ENCODE measurements around the gene CRYBB1.

DNA sequence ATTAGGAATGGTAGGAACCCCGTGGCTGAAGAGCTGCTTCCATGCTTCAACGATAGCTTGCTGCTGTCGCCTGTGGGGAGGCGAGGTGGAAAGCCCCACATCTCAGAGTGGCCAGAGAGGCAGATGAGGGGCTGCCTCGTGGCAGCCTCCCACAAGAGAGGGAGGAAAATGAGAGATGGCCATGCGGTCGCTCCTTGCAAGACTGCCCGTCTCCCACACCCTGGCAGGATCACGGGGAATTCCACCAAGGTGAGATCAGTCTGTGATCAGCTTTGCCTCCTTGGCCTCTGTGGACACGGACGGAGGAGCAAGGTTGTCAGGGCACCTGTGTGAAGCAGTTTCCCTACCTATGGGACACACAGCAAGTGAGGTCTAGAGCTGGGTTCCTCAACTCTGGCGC is 7.0 kb upstream of the CRYBB1 start:
- TF ChIP-seq, protein P1, sequence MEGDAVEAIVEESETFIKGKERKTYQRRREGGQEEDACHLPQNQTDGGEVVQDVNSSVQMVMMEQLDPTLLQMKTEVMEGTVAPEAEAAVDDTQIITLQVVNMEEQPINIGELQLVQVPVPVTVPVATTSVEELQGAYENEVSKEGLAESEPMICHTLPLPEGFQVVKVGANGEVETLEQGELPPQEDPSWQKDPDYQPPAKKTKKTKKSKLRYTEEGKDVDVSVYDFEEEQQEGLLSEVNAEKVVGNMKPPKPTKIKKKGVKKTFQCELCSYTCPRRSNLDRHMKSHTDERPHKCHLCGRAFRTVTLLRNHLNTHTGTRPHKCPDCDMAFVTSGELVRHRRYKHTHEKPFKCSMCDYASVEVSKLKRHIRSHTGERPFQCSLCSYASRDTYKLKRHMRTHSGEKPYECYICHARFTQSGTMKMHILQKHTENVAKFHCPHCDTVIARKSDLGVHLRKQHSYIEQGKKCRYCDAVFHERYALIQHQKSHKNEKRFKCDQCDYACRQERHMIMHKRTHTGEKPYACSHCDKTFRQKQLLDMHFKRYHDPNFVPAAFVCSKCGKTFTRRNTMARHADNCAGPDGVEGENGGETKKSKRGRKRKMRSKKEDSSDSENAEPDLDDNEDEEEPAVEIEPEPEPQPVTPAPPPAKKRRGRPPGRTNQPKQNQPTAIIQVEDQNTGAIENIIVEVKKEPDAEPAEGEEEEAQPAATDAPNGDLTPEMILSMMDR (IDR thresholded peaks at IDR 0.05; ENCODE audit: borderline replicate concordance, extremely low read depth, low read length, poor library complexity, severe bottlenecking): no peak
- TF ChIP-seq EZH2 (IDR thresholded peaks at IDR 0.05; ENCODE audit: borderline replicate concordance, low read depth, low read length, severe bottlenecking): no peak

Measured in DND-41 (cell line).